ENCODE data around the gene STX5. TPM values are rescaled to one million over a fixed set of nuclear protein-coding genes. Genes with fewer than 3 reads are reported as not detected.
A peak's percentile ranks its signal among the peaks of the same experiment; 100 is the strongest.

The STX5 gene
- total RNA-seq, 1 experiment from 2014 or later = 16.1 TPM

GRCh38 chr11:62801071-62801470, 30.8 kb downstream of the STX5 start:
- in situ Hi-C loops (cut with HindIII; ENCODE audit: low pct_unique_long_range_greater_than_20kb, low sequenced_read_pairs) = no loop called here
- no peak for DNase-seq (ENCODE audit: low read depth, low spot score)

GRCh38 chr11:62799486-62799885, 32.4 kb downstream of the STX5 start:
- no peak for DNase-seq (ENCODE audit: low read depth, low spot score)
- in situ Hi-C loops (cut with HindIII; ENCODE audit: low pct_unique_long_range_greater_than_20kb, low sequenced_read_pairs) = no loop called here

GRCh38 chr11:62796281-62796680, 35.6 kb downstream of the STX5 start:
- in situ Hi-C loops (cut with HindIII; ENCODE audit: low pct_unique_long_range_greater_than_20kb, low sequenced_read_pairs) = no loop called here
- no peak for DNase-seq (ENCODE audit: low read depth, low spot score)

GRCh38 chr11:62794201-62794775, 37.6 kb downstream of the STX5 start:
- in situ Hi-C loops (cut with HindIII; ENCODE audit: low pct_unique_long_range_greater_than_20kb, low sequenced_read_pairs) = no loop called here

GRCh38 chr11:62792202-62792575, 39.7 kb downstream of the STX5 start:
- DNase-seq (ENCODE audit: low read depth, low spot score) = no peak
- in situ Hi-C loops (cut with HindIII; ENCODE audit: low pct_unique_long_range_greater_than_20kb, low sequenced_read_pairs) = no loop called here

More at GRCh38 chr11:62794201-62794775, 37.6 kb downstream of the STX5 start:
- DNase-seq (ENCODE audit: low read depth, low spot score) = no peak

GRCh38 chr11:62791501-62792201, 40.2 kb downstream of the STX5 start, which contains the start of gene TMEM223:
TMEM223 (minus strand) TSS chr11:62792006; CDS start chr11:62791994, 12 bp downstream.
- peak; percentile 74 for DNase-seq (ENCODE audit: low read depth, low spot score)

GRCh38 chr11:62789576-62789975, 42.3 kb downstream of the STX5 start:
- in situ Hi-C loops (cut with HindIII; ENCODE audit: low pct_unique_long_range_greater_than_20kb, low sequenced_read_pairs) = no loop called here
- no peak for DNase-seq (ENCODE audit: low read depth, low spot score)

More at GRCh38 chr11:62791501-62792201, 40.2 kb downstream of the STX5 start, which contains the start of gene TMEM223:
- in situ Hi-C loops (cut with HindIII; ENCODE audit: low pct_unique_long_range_greater_than_20kb, low sequenced_read_pairs) = no loop called here

GRCh38 chr11:62788991-62789390, 42.9 kb downstream of the STX5 start:
- in situ Hi-C loops (cut with HindIII; ENCODE audit: low pct_unique_long_range_greater_than_20kb, low sequenced_read_pairs) = no loop called here
- DNase-seq (ENCODE audit: low read depth, low spot score) = no peak

GRCh38 chr11:62787005-62787759, 44.7 kb downstream of the STX5 start, which contains the start of gene TMEM179B:
TMEM179B (plus strand) TSS chr11:62787402; CDS start chr11:62787432, 30 bp downstream.
- DNase-seq (ENCODE audit: low read depth, low spot score) = peak; percentile 94
- in situ Hi-C loops (cut with HindIII; ENCODE audit: low pct_unique_long_range_greater_than_20kb, low sequenced_read_pairs) = no loop called here

- in situ Hi-C loops (cut with HindIII; ENCODE audit: low pct_unique_long_range_greater_than_20kb, low sequenced_read_pairs) = no loop called here
- DNase-seq (ENCODE audit: low read depth, low spot score) = peak; percentile 73
Measured at GRCh38 chr11:62786318-62787004, 45.4 kb downstream of the STX5 start.

GRCh38 chr11:62782753-62783152, 49.1 kb downstream of the STX5 start:
- in situ Hi-C loops (cut with HindIII; ENCODE audit: low pct_unique_long_range_greater_than_20kb, low sequenced_read_pairs) = no loop called here

GRCh38 chr11:62778441-62778840, 53.4 kb downstream of the STX5 start:
- in situ Hi-C loops (cut with HindIII; ENCODE audit: low pct_unique_long_range_greater_than_20kb, low sequenced_read_pairs) = no loop called here
- no peak for DNase-seq (ENCODE audit: low read depth, low spot score)

More at GRCh38 chr11:62782753-62783152, 49.1 kb downstream of the STX5 start:
- no peak for DNase-seq (ENCODE audit: low read depth, low spot score)

GRCh38 chr11:62777389-62777788, 54.5 kb downstream of the STX5 start:
- no peak for DNase-seq (ENCODE audit: low read depth, low spot score)
- in situ Hi-C loops (cut with HindIII; ENCODE audit: low pct_unique_long_range_greater_than_20kb, low sequenced_read_pairs) = no loop called here

GRCh38 chr11:62775646-62776045, 56.2 kb downstream of the STX5 start:
- no peak for DNase-seq (ENCODE audit: low read depth, low spot score)
- in situ Hi-C loops (cut with HindIII; ENCODE audit: low pct_unique_long_range_greater_than_20kb, low sequenced_read_pairs) = no loop called here

- no peak for DNase-seq (ENCODE audit: low read depth, low spot score)
- in situ Hi-C loops (cut with HindIII; ENCODE audit: low pct_unique_long_range_greater_than_20kb, low sequenced_read_pairs) = no loop called here
Measured at GRCh38 chr11:62774407-62774806, 57.4 kb downstream of the STX5 start.

GRCh38 chr11:62771144-62772021, 60.5 kb downstream of the STX5 start, which contains the start of gene TAF6L:
TAF6L (plus strand) TSS chr11:62771396; CDS start chr11:62775784, 4,388 bp downstream.
- in situ Hi-C loops (cut with HindIII; ENCODE audit: low pct_unique_long_range_greater_than_20kb, low sequenced_read_pairs) = no loop called here
- peak; percentile 96 for DNase-seq (ENCODE audit: low read depth, low spot score)

GRCh38 chr11:62770778-62771143, 61.1 kb downstream of the STX5 start:
- in situ Hi-C loops (cut with HindIII; ENCODE audit: low pct_unique_long_range_greater_than_20kb, low sequenced_read_pairs) = no loop called here
- DNase-seq (ENCODE audit: low read depth, low spot score) = no peak

Data from SK-MEL-5 (cell line).